ENCODE results near the gene MRPS25.
A peak's percentile ranks its signal among the peaks of the same experiment; 100 is the strongest.

MRPS25 gene

GRCh38 chr3:15064835-15065549 is at the start of gene MRPS25:
Gene MRPS25, minus strand, starts transcription at chr3:15065315. Its CDS starts 121 bp downstream, at chr3:15065194.
- DNase-seq (ENCODE audit: low read depth in 2 of 2, low spot score in 1 of 2): peak; percentile 69 to 80

DNA sequence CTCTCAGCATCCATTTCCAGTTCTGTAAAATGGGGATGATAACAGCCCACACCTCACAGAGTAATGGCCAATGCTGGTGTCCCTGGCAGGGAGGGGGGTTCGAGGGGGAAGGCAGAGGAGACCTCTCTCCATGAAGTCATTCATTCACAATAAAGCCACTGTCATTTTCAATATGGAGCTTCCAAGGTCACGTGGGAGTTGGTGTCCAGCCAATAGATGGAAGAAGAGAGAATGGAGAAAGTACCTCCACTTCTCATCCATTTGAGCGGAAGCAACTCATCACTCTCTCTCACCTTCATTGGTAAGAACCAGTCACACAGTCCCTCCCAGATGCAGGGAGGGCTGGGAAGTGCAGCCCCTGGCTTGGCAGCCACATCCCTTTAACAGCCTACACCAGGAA is 48.8 kb upstream of the MRPS25 start:
- DNase-seq (ENCODE audit: low read depth in 2 of 2, low spot score in 1 of 2): no peak

- no peak for DNase-seq (ENCODE audit: low read depth in 2 of 2, low spot score in 1 of 2)
Observed at GRCh38 chr3:15113471-15113870, 48.4 kb upstream of the MRPS25 start.

DNA sequence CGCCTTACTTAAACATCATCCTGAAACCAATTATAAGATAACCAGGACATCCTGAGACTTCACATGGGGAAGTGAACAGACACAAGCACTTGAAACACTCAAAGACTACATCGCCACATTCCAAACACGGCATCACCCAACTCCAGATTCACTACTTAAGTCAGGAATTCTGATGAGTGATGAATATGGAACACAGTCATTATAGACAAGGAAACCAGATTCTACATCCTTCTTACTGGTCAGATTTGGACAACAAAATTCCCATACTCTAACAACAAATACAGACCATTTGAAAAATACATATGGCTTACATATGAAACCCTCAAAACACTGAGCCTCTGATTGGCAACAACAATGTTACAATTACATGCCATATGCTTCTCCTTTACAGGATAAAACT is 46.9 kb upstream of the MRPS25 start:
- no peak for DNase-seq (ENCODE audit: low read depth in 2 of 2, low spot score in 1 of 2)

GRCh38 chr3:15110206-15110605 is 45.1 kb upstream of the MRPS25 start:
- DNase-seq (ENCODE audit: low read depth in 2 of 2, low spot score in 1 of 2): no peak

GRCh38 chr3:15108869-15109268 is 43.8 kb upstream of the MRPS25 start:
- no peak for DNase-seq (ENCODE audit: low read depth in 2 of 2, low spot score in 1 of 2)

DNA sequence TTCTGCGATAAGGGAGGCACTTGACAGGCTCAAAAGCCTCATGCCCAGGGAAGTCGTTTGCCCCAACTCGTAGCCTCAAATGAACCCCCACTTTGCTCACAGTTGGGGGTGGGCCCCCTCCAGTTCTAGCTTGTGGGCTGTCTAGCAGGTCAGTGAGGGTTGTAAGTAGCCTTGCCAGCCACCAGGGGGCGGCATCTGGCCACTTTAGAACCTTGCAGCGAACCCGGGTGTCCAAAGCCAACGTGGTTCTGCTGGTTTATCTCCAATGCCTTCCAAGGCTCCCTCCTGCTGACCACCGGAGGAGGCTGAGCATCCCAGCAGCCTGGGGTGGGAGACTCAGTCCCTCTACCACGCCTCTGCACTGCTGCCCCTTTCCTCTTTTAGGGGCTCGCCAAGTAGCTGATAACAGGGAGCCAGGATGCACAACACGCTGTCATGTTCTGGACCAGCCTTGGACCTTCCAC is 43.0 kb upstream of the MRPS25 start:
- DNase-seq (ENCODE audit: low read depth in 2 of 2, low spot score in 1 of 2): peak; percentile 28 to 37

GRCh38 chr3:15107075-15107947 is 42.2 kb upstream of the MRPS25 start:
- DNase-seq (ENCODE audit: low read depth in 2 of 2, low spot score in 1 of 2): no peak

GRCh38 chr3:15102836-15103235 is 37.7 kb upstream of the MRPS25 start:
- DNase-seq (ENCODE audit: low read depth in 2 of 2, low spot score in 1 of 2): no peak

DNA sequence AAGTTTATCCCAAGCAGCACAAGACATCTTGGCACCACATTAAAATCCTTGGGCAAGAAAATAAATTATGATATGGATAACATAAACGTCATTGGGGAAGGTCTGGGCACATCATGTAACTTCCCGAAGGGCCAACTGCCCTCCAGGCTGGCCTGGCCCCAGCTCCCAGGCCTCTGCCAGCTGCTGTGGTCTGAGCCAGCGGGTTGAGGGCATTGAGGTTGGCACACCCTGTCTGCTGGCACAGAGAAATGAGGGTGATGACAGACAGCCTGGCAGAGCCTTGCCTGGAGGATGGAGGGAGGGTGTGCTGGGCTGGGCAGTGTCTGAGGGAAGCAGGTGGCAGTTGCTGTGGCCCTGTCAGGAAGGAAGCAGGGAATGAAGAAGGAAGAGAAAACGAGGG is 37.1 kb upstream of the MRPS25 start:
- DNase-seq (ENCODE audit: low read depth in 2 of 2, low spot score in 1 of 2): no peak

GRCh38 chr3:15099364-15100098 is 34.4 kb upstream of the MRPS25 start:
- no peak for DNase-seq (ENCODE audit: low read depth in 2 of 2, low spot score in 1 of 2)

GRCh38 chr3:15098503-15099363 is 33.6 kb upstream of the MRPS25 start, which contains the start of gene RBSN:
Gene RBSN, minus strand, starts transcription at chr3:15099148. Its CDS starts 3,028 bp downstream, at chr3:15096120.
- DNase-seq (ENCODE audit: low read depth in 2 of 2, low spot score in 1 of 2): peak; percentile 80 to 89

DNA sequence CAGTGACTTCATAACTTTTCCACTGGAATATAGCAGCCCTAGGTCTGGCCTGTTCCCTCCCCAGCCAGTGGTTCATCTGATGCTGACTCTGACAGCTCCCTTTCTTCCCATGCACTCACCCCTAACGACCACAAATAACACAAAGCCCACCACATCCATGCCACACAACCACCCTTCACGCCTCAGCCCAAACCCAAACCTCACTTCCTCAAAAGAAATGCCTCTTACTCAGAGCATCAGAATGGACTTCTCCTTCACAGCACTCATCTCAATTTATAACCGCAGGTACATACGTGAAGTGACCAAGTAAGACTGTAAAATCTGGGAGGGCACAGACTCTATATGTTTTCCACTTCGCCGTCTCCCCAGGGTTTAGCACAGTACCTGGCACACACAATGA is 32.8 kb upstream of the MRPS25 start:
- no peak for DNase-seq (ENCODE audit: low read depth in 2 of 2, low spot score in 1 of 2)

DNA sequence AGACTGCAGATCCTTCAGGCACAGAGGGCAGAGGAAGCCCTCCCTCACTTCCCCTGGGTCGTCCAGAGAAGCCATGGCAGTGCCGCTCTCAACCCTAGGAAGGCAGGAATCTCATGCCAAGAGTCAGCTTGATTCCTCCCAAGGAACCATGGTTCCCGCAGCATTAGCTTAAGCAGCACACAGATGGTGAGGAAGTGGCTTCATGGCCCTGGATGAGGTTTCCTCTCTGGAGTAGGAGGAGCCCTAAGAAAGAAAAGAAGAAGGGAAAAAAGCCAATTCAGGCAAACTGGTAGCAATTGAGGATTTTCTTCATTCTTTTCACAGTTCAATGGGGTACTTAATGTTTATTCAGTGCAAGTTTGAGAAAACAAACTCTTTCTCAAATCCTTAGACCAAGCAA is 30.9 kb upstream of the MRPS25 start:
- DNase-seq (ENCODE audit: low read depth in 2 of 2, low spot score in 1 of 2): no peak

- DNase-seq (ENCODE audit: low read depth in 2 of 2, low spot score in 1 of 2): no peak
Observed at GRCh38 chr3:15094187-15094875, 29.2 kb upstream of the MRPS25 start.

DNA sequence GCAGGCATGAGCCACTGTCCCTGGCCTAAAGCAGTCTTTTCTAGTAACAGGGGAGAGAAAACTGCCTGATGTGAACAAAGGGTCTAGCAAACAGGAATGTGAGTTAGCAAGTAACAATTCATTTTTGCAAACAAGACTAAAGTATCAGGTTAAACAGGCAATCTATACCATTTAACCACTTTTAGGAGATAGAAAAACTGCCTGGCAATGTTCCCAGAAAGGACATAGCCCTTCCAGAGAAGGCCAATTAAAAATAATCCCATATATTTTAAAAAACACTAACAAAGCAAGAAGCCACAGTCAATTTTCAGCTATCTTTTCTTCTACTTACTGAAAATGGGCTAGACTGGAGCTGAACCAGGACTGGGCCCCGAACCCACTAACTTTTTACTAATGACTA is 27.6 kb upstream of the MRPS25 start:
- DNase-seq (ENCODE audit: low read depth in 2 of 2, low spot score in 1 of 2): no peak

- DNase-seq (ENCODE audit: low read depth in 2 of 2, low spot score in 1 of 2): no peak
Observed at GRCh38 chr3:15091575-15091974, 26.5 kb upstream of the MRPS25 start.

GRCh38 chr3:15089201-15089600 is 24.1 kb upstream of the MRPS25 start:
- no peak for DNase-seq (ENCODE audit: low read depth in 2 of 2, low spot score in 1 of 2)

- DNase-seq (ENCODE audit: low read depth in 2 of 2, low spot score in 1 of 2): no peak
Observed at GRCh38 chr3:15086699-15087098, 21.6 kb upstream of the MRPS25 start.

DNA sequence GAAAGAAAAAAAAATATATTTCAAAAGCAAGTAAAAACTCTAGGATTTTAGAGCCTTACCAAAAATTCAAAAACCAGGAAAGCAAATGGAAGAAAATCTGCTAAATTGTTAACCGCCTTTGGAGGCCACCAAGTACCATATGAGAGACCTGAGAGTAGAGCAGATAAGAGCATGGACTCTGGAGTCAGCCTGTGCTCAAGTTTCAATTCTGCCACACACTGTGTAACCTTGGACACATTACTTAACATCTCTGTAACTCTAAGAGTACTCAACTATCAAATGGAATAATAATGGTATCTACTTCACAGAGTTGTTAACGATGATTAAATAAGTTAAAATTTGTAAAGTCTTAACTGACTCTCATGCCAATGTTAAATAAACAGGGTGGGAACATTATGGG is 21.1 kb upstream of the MRPS25 start:
- no peak for DNase-seq (ENCODE audit: low read depth in 2 of 2, low spot score in 1 of 2)

Data from stimulated activated CD8-positive, alpha-beta memory T cell treated with anti-CD3 and anti-CD28 coated beads, Interleukin-4, amount 100 ng/mL, for 4 hours (primary cell).